ENCODE results near the gene ATP6V0E1.

- TF ChIP-seq CTCF (IDR thresholded peaks at IDR 0.05) (no peak), POLR2A (IDR thresholded peaks at IDR 0.05) (no peak)
Measured at GRCh38 chr5:173075970-173076369, 92.4 kb downstream of the ATP6V0E1 start.

Data from breast epithelium (tissue), 3 donors.